ENCODE data around the gene LSAMP. TPM values are rescaled to one million over a fixed set of nuclear protein-coding genes. Genes with fewer than 3 reads are reported as not detected.

The LSAMP gene
- total RNA-seq, 1 donor from 2014 or later, result 16.4 TPM

GRCh38 chr3:116070061-116070460, 375.2 kb downstream of the LSAMP start:
- H3K27me3 ChIP-seq (ENCODE audit: insufficient read depth, low read length), result no peaks in the 10 kb centered on the region
- FAIRE-seq, result no peak
- H3K79me2 ChIP-seq (ENCODE audit: insufficient read depth, low read length), result no peaks in the 10 kb centered on the region
- H3K4me3 Mint-ChIP-seq (ENCODE audit: unreplicated experiment), result no peak overlapping the region
- no peak overlapping the region for H3K9ac ChIP-seq (ENCODE audit: low read length)
- TF ChIP-seq EZH2 (IDR thresholded peaks at IDR 0.05; ENCODE audit: insufficient read depth, low read length) (no peak), CTCF (IDR thresholded peaks at IDR 0.05; ENCODE audit: insufficient read depth, low read depth, low read length) (no peak)
- no peak overlapping the region for H3K4me2 ChIP-seq (ENCODE audit: low read length)
- H3K9me3 Mint-ChIP-seq (ENCODE audit: unreplicated experiment), result peaks cover 4% of the 10 kb centered on the region
- no peak for DNase-seq (ENCODE audit: low read depth)
- H3K4me1 ChIP-seq (ENCODE audit: insufficient read depth, low read length), result no peaks in the 10 kb centered on the region
- H2AFZ ChIP-seq (ENCODE audit: low read depth, low read length), result no peak overlapping the region
- H3K27ac ChIP-seq (ENCODE audit: low read depth, low read length), result no peak overlapping the region
- H3K4me3 ChIP-seq (ENCODE audit: insufficient read depth, low read depth, low read length), result no peak overlapping the region
- no peaks in the 10 kb centered on the region for H3K36me3 ChIP-seq (ENCODE audit: insufficient read depth, low read length)
- no peaks in the 10 kb centered on the region for H3K27me3 Mint-ChIP-seq (ENCODE audit: low read depth, unreplicated experiment)
- H3K36me3 Mint-ChIP-seq (ENCODE audit: low read depth, unreplicated experiment), result peaks cover 3% of the 10 kb centered on the region
- no peaks in the 10 kb centered on the region for H3K9me3 ChIP-seq (ENCODE audit: insufficient read depth, low read depth, low read length)
- H4K20me1 ChIP-seq (ENCODE audit: insufficient read depth, low read length), result no peaks in the 10 kb centered on the region
- no peak overlapping the region for H3K27ac Mint-ChIP-seq (ENCODE audit: unreplicated experiment)
- H3K4me1 Mint-ChIP-seq (ENCODE audit: low read depth, unreplicated experiment), result peaks cover 7% of the 10 kb centered on the region

DNA sequence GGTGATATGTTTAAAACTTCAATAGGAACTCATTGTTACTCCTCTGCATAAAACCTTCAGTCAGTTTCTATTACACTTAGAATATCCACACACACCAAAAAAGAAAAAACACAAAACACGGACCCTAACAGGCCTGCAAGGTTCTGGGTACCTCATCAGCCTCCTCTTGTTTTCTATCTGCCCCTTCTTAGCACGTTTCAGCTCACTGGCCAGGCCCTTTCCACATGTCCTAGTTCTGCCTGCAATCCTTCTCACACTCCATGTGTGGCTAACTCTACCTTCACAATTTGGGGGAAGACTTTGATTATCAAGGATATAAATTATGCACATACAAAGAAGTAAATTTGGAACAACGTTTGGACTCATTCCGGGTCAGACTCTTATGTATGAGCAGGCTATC, 376.3 kb downstream of the LSAMP start:
- no peak for FAIRE-seq
- H3K4me3 ChIP-seq (ENCODE audit: insufficient read depth, low read depth, low read length), result no peak overlapping the region
- H3K79me2 ChIP-seq (ENCODE audit: insufficient read depth, low read length), result no peaks in the 10 kb centered on the region
- no peaks in the 10 kb centered on the region for H3K4me1 ChIP-seq (ENCODE audit: insufficient read depth, low read length)
- Mint-ChIP-seq H3K9me3 (ENCODE audit: unreplicated experiment) (peaks cover 4% of the 10 kb centered on the region), H3K27me3 (ENCODE audit: low read depth, unreplicated experiment) (no peaks in the 10 kb centered on the region), H3K4me1 (ENCODE audit: low read depth, unreplicated experiment) (peaks cover 9% of the 10 kb centered on the region), H3K27ac (ENCODE audit: unreplicated experiment) (no peak overlapping the region), H3K4me3 (ENCODE audit: unreplicated experiment) (no peak overlapping the region), H3K36me3 (ENCODE audit: low read depth, unreplicated experiment) (peaks cover 3% of the 10 kb centered on the region)
- no peaks in the 10 kb centered on the region for H4K20me1 ChIP-seq (ENCODE audit: insufficient read depth, low read length)
- H3K9ac ChIP-seq (ENCODE audit: low read length), result no peak overlapping the region
- no peak for TF ChIP-seq CTCF (IDR thresholded peaks at IDR 0.05; ENCODE audit: insufficient read depth, low read depth, low read length)
- TF ChIP-seq EZH2 (IDR thresholded peaks at IDR 0.05; ENCODE audit: insufficient read depth, low read length), result no peak
- H3K36me3 ChIP-seq (ENCODE audit: insufficient read depth, low read length), result no peaks in the 10 kb centered on the region
- H3K27ac ChIP-seq (ENCODE audit: low read depth, low read length), result no peak overlapping the region
- no peaks in the 10 kb centered on the region for H3K27me3 ChIP-seq (ENCODE audit: insufficient read depth, low read length)
- H2AFZ ChIP-seq (ENCODE audit: low read depth, low read length), result no peak overlapping the region
- DNase-seq (ENCODE audit: low read depth), result no peak
- no peaks in the 10 kb centered on the region for H3K9me3 ChIP-seq (ENCODE audit: insufficient read depth, low read depth, low read length)
- no peak overlapping the region for H3K4me2 ChIP-seq (ENCODE audit: low read length)

DNA sequence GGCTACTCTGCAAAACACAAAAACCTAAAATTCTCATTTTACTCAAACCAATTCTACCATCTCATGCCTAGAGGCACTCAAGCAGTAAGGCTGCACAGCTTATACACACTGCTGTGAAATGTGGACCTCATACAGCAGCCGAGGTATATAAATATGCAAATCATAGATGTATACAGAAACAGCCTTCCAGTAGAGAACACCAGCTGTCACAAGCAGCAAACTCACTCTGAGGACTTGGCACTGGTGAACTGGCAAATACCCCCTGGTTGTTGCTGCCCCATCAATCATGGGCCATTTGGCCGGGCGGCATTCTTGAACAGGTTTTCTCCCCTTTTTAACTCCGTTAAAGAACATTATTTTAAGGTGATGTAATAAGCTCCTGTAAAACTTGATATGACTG, 378.0 kb downstream of the LSAMP start:
- no peak overlapping the region for H3K4me2 ChIP-seq (ENCODE audit: low read length)
- H3K9me3 ChIP-seq (ENCODE audit: insufficient read depth, low read depth, low read length), result no peaks in the 10 kb centered on the region
- H3K79me2 ChIP-seq (ENCODE audit: insufficient read depth, low read length), result no peaks in the 10 kb centered on the region
- no peak overlapping the region for H3K9ac ChIP-seq (ENCODE audit: low read length)
- Mint-ChIP-seq H3K4me1 (ENCODE audit: low read depth, unreplicated experiment) (peaks cover 9% of the 10 kb centered on the region), H3K27ac (ENCODE audit: unreplicated experiment) (no peak overlapping the region), H3K4me3 (ENCODE audit: unreplicated experiment) (no peak overlapping the region), H3K36me3 (ENCODE audit: low read depth, unreplicated experiment) (peaks cover 3% of the 10 kb centered on the region), H3K27me3 (ENCODE audit: low read depth, unreplicated experiment) (no peaks in the 10 kb centered on the region), H3K9me3 (ENCODE audit: unreplicated experiment) (peaks cover 4% of the 10 kb centered on the region)
- H4K20me1 ChIP-seq (ENCODE audit: insufficient read depth, low read length), result no peaks in the 10 kb centered on the region
- FAIRE-seq, result no peak
- DNase-seq (ENCODE audit: low read depth), result no peak
- TF ChIP-seq CTCF (IDR thresholded peaks at IDR 0.05; ENCODE audit: insufficient read depth, low read depth, low read length) (no peak), EZH2 (IDR thresholded peaks at IDR 0.05; ENCODE audit: insufficient read depth, low read length) (no peak)
- no peak overlapping the region for H3K4me3 ChIP-seq (ENCODE audit: insufficient read depth, low read depth, low read length)
- no peak overlapping the region for H2AFZ ChIP-seq (ENCODE audit: low read depth, low read length)
- H3K27me3 ChIP-seq (ENCODE audit: insufficient read depth, low read length), result no peaks in the 10 kb centered on the region
- H3K4me1 ChIP-seq (ENCODE audit: insufficient read depth, low read length), result no peaks in the 10 kb centered on the region
- no peaks in the 10 kb centered on the region for H3K36me3 ChIP-seq (ENCODE audit: insufficient read depth, low read length)
- no peak overlapping the region for H3K27ac ChIP-seq (ENCODE audit: low read depth, low read length)

Data from astrocyte (in vitro differentiated cells and primary cell).